Measurements from ENCODE around the gene CLDN8.

CLDN8 gene

DNA sequence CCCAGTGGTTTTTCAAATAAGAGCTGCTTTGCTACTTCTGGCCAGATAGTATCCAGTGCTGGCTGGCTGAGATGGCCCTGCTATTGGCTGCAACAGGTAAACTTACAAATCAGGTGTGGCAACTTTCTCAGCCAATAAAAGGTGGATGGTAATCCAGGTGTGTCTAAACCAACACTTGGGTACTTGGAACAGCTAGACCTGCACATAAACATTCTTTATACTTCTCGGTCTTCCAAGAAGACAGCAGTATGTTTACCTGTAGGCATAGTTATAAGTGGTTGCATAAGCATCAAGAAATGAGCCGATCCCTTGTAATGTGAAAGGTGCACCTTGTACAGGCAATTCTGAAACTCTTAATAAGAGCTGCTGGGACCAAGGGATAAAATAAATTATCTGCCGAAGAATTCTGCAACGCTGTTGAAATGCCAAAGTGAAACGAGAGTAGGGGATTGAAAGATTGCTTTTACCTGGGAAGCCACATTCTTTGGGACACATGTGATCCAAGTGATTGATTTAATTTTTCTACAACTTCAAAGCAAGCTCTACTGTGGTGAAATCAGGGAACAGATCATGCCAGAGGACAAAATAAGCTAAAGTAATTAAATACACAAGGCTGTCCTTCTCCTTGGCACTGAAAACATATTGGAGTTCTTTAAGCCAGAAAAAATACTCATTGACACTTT, at the start of gene CLDN8:
Gene CLDN8, minus strand, starts transcription at position 57 of the 683 bp plus-strand sequence. CDS start 172 bp downstream, outside the sequence.
- no peak for DNase-seq

DNA sequence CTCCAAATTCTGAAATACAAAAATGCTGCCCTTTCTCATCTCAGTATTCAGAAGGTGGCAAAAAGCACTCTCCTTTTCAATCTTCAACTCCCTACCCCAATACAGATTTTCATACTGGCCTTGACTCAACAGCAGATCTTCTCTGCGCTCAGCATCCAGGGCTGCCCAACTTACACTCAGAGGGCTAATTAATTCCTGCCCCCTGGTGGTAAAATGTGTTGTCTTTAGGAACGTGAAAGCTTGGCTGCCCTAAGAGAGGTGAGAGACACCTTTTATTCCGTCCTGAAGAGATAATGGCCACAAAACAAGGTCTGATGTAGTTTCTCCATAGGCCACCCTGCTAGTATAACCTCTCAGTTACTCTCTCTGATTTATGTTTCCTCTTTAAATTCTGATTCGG, 41.9 kb upstream of the CLDN8 start:
- DNase-seq: no peak

DNA sequence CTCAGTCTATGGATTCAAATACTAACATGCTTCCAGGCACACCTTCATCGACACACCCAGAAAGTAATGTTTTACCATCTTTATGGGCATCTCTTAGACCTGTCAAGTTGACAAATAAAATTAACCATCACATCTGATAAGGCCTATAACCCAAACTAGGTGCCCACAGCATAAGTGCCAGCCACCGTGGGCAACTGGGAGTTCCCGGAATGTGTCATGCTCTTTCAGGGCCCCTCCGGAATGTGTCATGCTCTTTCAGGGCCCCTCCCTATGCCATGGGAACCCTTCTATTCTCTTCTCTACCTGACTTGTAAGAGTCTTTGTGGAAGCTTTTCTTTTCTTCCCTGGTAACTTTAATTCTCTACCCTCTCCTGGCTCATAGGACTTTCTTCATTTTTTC, 40.2 kb upstream of the CLDN8 start:
- DNase-seq: no peak

DNA sequence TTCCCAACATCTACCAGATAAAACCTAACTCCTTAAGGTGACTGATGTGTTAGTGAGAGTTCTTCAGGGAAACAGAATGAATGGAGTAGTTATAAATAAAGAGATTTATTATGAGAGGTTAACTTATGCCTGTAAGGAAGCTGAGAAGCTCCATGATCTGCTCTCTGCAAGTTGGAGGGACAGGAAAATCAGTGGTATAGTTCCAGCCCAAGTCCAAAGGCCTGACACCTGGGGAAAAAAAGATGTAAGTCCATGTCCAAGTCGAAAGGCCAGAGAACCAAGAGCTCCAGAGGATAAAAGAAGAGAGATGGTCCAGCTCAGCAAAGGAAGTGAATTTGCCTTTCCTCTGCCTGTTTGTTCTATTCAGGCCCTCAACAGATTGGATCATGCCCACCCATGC, 39.8 kb upstream of the CLDN8 start:
- no peak for DNase-seq

DNA sequence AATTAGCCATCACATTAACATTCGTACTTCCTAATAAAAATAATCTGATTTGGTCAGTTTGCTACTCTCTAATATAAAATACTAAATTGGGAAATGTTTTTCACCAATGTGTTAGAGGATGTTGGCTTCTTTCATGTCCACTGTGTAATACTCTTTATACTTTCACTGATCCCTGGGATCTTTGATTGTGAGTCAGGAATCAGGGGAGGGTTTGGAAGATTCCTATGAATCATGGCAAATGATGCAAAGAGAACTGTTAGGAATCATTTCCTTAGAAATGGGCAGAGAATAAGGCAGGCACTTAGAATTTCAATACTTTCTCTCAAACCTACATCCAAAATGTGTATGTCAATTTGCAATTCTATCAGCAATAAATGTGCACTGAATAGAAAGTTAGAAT, 35.9 kb upstream of the CLDN8 start:
- no peak for DNase-seq

DNA sequence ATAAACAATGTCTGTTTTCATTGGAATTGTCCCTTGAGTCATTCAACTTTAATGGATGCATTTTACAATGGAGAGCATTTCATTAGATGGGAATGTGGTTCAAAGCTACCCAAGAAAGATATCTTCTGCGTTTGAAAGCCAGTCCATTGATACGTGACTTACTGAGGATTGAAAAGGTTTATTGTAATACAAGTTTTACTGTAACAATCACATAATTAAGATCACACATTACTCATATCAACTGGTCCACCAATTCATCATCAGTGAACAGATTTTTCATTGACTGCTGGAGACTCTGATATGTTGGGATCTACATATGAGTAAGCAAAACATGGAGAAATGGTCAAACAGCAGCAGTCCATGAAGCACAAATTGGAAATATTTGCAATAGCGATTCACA, 34.0 kb upstream of the CLDN8 start:
- DNase-seq: no peak

DNA sequence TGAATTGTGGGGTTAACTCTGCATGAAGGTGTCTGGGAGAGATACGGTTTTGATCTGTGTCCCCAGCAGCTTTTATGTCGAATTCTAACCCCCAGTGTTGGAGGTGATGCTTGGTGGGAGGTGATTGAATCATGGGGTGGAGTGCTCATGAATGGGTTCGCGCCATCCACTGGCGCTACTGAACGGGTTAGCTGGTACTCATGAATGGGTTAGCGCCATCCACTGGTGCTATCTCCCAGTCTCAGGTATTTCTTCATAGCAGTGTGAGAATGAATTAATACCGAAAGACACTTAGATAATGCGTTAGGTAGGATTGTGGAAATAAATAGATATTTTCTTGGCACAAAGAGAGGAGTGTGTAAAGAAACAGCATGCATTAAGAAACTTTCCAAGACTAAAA, 32.9 kb upstream of the CLDN8 start:
- DNase-seq: no peak

DNA sequence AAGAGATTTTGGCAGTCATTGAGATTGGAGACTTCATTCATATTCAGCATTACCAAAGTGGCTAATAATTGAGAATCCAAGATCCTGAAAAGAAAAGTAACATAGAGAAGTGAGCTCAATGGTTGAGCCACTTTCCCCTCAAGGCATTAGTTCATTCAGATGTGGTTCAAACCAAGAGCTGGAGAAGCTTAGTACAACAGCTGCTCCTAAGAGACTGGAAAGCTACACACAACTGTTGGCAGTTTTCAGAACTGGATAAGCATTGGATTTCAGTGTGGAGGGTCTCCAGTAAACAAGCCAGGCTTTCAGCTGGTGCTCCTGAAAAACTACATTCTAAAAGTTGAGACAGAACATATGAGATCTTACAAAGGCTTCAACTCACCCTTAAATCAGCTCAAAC, 29.2 kb upstream of the CLDN8 start:
- no peak for DNase-seq

DNA sequence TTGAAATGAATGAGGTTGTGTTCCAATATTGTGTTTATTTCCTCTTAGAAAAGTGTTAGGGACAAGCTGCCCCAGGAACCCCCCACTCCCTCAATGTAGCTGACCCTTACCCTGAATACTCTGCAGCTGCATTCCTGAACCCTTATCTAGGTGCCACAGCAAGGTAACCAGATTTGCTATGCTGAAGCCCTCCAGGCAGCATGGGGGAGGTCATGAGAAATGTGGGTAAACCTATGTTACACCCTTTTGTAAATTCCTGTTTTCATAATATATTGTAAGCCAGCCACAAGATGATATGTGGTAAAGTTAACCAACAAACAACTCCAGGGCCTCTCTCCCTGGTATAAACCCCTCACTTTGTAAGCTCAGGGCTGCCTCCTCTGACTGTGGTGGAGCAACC, 27.8 kb upstream of the CLDN8 start:
- no peak for DNase-seq

DNA sequence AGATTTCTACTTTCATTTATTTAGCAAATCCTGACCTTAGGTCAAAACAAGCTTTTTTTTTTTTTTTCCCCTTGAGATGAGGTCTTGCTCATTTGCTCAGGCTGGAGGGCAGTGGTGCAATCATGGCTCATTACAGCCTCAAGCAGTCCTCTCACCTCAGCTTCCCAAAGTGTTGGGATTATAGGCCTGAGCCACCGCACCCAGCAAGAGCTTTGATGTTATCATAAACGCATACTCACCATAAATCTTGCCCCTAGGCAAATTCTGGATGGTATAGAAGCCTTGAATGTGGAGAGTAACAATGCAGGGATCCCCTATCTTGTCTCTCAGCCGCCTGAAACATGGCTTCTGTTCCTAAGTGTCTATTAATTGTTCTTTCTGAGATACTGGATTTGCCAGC, 24.8 kb upstream of the CLDN8 start:
- DNase-seq: no peak

DNA sequence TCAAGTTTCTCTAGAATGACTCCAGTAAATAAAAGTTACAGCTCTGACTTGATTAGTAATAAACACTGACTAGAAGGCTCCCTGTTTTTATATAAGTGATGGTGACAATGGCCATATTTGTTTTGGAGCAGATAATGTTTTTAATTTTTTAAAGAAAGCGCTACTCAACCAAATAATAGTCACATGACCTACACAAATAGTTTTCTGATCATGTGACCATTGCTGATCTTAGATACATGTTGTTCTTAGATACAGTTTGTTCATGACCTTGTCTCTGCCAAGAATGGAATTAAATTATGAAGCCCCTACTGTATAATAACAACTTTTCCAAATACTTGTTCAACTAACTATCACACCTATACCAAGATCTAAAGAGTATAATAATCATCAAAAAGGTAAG, 22.3 kb upstream of the CLDN8 start:
- no peak for DNase-seq

DNA sequence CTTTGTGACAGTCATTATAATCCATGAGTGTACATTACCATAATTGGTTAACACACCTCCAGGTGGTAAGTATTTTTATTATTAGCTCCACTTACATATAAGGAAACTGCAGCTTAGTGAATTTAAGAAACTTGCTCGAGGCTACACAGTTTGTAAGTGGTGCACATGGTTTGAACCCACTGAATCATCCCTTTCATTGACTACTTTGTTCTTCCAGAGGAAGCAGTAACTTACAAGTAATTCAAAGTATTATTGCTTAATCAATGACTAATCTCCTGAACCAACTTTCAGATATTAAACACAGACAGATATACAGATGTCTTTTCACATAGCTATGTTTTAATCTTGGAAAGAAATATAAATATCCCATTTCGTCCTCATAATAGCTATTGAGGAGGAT, 18.7 kb upstream of the CLDN8 start:
- DNase-seq: no peak

DNA sequence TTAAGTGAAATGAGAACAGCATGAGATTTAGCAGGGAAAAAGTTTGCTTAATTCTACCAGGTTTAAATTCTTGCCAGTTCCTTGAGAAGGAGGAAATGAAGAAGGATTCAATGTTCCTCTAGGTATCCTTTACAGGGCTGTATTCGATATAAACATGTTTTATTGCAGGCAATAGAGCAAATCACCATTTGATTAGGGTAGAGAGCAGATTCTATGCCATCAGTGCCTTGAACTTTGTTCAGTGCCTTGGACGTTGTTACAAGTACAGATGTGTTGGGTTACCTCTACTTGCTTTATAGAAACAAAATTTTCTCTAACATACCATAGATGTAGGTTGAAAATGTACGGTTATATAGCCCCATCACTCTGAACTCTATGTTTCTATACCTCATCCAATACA, 18.2 kb upstream of the CLDN8 start:
- DNase-seq: no peak

DNA sequence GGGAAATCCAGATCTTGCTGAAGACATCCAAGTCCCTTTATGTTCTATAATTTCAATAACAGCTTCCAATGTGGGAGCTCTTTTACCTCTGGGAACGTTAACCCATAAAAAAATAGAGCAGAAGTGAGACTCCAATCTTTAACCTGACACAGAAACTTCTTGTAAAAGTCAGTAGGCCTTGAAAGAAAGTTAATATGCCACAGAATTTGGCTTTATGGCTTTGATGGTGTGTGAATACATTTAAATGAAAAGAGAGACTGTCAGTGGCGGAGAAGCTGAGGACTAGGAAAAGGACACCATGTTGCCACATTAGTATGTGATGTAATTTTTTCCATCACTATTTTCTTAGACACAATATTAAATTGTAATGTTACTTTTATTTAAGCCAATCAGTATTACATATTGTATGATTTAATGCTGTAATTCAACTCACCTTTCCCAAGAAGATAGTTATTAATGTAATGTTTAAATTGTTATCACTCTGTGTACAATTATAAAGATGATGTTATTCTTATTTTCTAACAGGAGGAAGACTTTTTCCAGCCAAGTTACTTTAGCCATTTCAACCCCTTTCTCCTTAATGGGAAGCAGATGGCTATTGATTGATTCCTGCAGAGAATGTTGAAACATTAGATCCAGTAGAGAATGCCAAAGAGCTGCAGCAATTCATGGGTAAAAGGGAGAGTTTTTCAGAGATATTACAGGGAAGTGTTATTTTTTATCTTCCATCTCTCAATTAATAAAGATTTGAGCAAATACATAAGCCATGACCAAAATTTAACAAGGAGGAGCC, 17.5 kb upstream of the CLDN8 start:
- no peak for DNase-seq

DNA sequence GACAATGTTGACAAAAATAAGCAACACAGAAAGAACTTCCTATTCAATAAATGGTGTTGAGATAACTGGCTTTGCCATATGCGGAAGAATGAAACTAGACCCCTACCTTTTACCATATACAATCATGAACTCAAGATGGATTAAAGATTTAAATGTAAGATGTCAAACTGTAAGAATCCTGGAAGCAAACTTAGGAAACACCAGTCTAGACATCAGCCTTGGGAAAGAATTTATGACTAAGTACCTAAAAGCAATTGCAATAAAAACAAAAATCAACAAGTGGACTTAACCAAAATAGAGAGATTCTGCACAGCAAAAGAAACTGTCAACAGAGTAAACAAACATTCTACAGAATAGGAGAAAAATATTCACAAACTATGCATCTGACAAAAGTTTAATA, 16.1 kb upstream of the CLDN8 start:
- no peak for DNase-seq

DNA sequence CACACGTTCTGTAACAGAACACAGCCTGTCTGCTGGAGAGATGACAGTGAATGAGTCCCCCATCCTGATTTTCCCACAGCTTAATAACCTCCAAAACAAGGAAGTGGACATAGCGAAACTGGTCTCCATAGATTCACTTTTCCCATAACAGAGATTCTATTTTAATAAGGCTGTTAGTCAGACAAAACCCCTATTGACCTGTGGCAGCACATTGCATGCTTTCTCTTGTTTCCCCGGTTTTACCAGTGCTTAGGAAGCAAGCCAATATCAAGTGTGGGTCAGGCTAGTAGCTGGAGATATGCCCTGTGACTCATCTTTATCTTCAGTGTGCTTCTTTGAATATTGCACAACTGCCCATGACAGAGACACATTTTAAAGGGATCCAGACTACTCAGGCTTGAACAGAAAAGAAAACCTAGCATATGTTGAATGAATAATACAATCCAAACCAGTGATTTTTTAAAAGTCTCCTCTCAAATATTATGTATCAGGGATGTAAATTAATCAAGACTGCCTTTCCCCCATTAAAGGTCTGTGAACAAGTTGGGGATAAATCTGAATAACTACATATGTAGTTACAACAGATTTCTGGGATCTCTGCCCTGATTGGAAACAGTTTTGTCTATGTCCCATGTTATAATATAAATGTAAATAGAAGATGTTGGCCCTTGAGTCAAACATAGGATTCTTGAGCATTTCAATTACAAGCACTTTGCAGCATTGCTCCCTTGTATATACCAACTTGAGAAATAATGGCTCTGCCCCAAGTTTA, 11.9 kb upstream of the CLDN8 start:
- DNase-seq: no peak

DNA sequence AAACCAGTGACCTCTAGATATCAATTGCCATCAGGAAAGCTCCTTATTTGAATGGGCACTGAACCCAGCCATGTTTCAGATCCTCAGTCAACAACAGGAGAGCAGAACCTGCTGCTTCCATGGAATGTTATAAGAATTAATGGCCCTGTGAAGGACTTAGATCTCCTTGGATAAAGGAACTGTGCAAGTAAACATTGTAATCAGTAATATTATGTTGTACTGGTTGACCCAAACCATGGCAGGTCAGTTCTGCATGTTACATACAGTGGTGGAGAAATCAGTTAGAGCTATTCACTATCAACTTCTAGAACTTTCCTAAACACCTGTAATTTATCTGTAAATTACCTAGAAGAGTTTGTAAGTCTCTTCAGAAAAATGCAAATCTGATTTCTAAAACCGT, 11.2 kb upstream of the CLDN8 start:
- DNase-seq: no peak

DNA sequence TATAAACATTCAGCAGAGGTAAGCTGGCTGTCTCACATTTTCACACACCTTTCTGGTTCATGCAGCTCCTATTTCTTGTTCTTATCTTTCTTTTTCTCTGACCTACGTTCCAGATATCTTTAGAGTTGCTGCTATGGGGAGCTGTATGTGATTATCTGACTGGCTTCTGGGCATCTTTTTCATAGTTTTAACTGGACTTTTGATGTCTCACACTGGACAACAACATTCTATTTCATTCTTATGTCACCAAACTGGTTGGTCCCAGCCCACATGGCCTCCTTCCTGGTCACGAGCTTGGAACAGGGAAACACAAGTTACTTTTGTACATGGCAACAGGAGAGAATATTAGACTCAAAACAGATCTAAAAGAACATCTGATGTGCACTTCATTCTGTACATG, 7.7 kb upstream of the CLDN8 start:
- no peak for DNase-seq

DNA sequence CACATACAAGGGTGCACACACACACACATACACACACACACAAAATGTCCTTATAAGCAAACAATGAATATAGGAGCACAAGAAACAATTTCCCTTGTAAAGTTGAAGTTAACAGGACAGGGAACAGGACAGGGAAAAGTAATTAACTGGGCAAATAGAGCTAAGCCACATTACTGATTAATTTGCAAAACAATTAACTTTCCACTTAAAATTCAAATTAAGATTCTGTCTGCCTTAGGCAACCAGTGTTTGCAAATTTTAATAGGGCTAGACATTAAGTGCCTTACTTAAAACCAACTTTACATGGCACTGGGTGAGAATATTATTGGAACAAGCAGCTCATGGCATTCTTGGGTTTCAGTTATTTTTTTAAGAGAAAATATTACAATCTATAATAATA, 6.8 kb upstream of the CLDN8 start:
- DNase-seq: no peak

DNA sequence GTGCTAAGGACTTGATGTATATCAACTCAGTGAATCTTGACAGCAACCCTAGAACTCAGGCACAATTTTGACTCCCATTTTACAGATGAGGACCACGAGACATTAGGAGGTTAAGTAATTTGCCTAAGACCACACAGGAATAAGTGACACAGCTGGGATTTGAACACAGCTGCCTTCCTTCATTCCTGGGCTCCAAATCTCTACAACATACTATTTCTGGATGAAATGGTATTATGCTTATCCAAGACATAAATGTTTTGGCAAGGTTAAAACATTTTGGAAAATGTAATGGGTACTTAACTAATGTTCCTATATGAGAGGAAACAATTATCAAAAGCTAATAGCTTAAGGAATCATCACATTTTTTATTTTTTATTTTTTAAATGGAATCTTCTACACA, 4.8 kb downstream of the CLDN8 start:
- no peak for DNase-seq

DNA sequence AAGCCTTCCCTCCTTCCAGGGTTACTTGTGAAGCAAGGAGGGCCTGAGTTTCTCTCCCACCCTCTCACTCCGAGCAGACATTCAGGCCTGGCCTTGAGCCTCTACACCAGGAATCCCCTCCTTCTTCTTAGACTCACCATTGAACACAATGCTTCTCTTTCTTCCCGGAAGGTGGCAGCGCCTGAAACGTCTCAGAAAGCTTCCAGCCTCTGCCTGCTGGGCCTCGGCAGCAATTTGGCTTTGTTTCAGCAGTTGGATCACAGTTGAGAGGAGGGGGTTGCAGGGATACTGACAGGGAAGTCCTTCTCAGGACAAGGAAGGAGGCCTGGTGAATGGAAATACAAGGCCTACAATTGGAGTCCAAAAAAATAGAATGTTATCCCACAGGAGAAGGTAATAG, 6.3 kb downstream of the CLDN8 start:
- no peak for DNase-seq

DNA sequence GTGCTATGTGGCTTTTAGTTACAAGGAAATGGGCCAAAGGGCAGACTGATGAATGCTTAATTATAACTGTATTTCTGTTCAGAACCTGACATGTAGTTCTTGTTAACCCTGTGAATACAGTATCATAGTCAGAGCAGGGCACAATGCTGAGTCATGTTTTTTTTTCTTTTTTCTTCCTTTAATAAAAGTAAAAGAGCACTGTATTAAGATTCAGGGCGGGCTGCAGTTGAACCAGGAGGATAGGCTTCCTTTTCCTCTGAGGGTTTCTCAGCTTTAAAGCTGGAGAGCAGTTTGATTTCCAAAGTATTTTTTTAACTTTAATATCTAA, 8.7 kb downstream of the CLDN8 start:
- DNase-seq: no peak

DNA sequence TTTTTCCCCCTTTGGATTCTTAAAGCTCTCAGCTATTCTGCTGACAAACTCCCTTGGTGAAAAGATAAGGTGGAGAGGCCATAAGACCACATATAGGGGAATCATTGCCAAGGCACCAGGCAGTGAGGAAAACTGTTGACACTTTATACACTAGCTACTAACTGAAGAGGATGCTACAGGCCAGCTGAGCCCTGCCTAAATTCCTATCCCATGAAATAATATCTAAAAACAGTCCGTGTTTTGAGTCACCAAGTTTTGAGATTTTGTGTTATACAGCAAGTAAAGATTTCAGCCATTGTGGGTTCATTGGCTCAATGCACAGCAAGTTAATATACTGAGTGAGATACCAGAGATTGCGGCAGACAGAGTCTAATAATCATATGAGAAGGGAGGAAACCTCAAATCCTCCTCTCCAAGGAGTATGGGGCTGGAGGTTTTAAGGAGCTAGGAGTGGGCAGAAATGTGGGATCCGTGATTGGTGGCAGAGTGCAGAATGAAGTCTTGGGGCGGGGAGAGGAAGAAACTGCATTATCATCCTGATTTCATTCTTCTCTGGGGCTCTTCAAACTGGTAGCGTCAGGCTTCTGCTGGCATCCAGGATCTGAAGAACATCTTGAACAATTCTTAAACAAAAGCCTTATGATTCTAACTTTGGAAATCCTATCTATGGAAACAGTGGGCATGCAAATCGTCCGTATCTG, 9.2 kb downstream of the CLDN8 start:
- no peak for DNase-seq

DNA sequence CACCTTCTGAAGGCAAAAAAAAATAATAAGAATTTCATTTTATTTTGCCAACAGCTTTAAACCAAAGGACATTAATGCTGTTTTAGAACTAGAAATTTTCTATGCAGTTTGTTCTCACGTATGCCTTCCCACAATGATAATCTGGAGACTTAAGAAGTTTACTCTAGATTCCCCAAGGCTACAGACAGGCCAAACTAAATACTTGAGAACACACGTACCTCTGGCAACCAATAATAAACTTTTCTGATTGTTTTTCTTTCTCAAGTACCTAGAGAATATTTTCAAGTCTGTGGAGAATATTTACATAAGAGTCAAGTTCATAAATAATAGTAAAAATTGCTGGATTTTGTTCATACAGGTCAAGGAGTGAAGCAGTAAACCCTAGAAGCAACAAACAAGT, 15.9 kb downstream of the CLDN8 start:
- DNase-seq: no peak
